Cardiac muscle cell (in vitro differentiated cells and primary cell): ENCODE results near the gene RASA3. TPM values are rescaled to one million over a fixed set of nuclear protein-coding genes. Genes with fewer than 3 reads are reported as not detected.

Experiments used
- DNase-seq, 2 donors: peaks; one replicate each; pipeline versions ENCODE4 v3.0.0 to v3.0.0-alpha.2; 2010 to 2017; ENCODE audit warnings: low read depth in 1 of 2, low spot score in 1 of 2
- H3K27ac ChIP-seq: fragments of 200-600 bp; sonication (generic); 2 replicates; pipeline ENCODE4 v1.5.1; 2016
- H3K27me3 ChIP-seq: fragments of 200-600 bp; sonication (generic); 2 replicates; pipeline ENCODE4 v1.6.0; 2016; ENCODE audit warnings: control low read depth
- H3K36me3 ChIP-seq: fragments of 200-600 bp; sonication (generic); 2 replicates; pipeline ENCODE4 v1.5.1; 2016; ENCODE audit warnings: control low read depth
- H3K4me1 ChIP-seq: fragments of 200-600 bp; sonication (generic); 2 replicates; pipeline ENCODE4 v1.8.1; 2017; ENCODE audit warnings: low read depth, mild to moderate bottlenecking, mixed run types
- H3K4me3 ChIP-seq: fragments of 200-600 bp; sonication (generic); 2 replicates; pipeline ENCODE4 v1.5.1; 2016; ENCODE audit warnings: mild to moderate bottlenecking
- H3K9me3 ChIP-seq: fragments of 200-600 bp; sonication (generic); 2 replicates; pipeline ENCODE4 v1.5.1; 2017; ENCODE audit warnings: low read depth, mild to moderate bottlenecking, control low read depth
- CTCF ChIP-seq: IDR thresholded peaks from 2 replicates; pipeline ENCODE4 v1.5.1; 2012; ENCODE audit warnings: low read depth, mild to moderate bottlenecking, low read length
- polyA plus RNA-seq: library from polyadenylated mRNA; unstranded; fragments of >200 nt; fragmentation: Nextera tagmentation; extraction: Ambion mirVana; gene quantifications from 2 replicates; pipeline ENCODE4 v1.2.1, GENCODE V29; 2016
- total RNA-seq: library from RNA; depleted of rRNA; stranded (reverse); fragments of >200 nt; gene quantifications from 2 replicates; pipeline ENCODE4 v1.2.3, GENCODE V29; 2016

RASA3 gene
- total and polyA plus RNA-seq, 2 experiments from 2014 or later: 14.0 to 26.0 TPM

DNA sequence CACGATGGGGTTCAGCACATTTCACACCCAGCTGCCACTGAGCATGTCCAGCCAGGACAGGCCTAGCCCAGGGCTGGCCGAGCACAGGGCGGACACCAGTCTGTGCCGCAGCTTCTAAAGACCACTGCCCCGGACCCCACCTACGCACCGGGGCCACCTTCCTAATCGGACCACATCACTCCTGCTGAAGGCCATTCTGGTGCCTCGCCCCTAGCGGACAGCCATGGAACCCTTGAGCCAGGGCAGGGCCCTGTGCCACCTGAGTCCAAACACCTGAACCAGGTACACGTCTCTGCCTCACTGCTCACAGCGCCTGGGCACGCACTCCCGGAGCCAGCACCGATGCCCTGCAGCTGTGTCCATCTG, 150.1 kb downstream of the RASA3 start:
- Histone ChIP-seq H3K27me3 (no peaks in the 10 kb centered on the region), H3K4me1 (no peaks in the 10 kb centered on the region), H3K36me3 (no peaks in the 10 kb centered on the region), H3K9me3 (no peaks in the 10 kb centered on the region), H3K27ac (no peak overlapping the region), H3K4me3 (no peak overlapping the region)
- TF ChIP-seq CTCF: no peak
- DNase-seq: no peak

DNA sequence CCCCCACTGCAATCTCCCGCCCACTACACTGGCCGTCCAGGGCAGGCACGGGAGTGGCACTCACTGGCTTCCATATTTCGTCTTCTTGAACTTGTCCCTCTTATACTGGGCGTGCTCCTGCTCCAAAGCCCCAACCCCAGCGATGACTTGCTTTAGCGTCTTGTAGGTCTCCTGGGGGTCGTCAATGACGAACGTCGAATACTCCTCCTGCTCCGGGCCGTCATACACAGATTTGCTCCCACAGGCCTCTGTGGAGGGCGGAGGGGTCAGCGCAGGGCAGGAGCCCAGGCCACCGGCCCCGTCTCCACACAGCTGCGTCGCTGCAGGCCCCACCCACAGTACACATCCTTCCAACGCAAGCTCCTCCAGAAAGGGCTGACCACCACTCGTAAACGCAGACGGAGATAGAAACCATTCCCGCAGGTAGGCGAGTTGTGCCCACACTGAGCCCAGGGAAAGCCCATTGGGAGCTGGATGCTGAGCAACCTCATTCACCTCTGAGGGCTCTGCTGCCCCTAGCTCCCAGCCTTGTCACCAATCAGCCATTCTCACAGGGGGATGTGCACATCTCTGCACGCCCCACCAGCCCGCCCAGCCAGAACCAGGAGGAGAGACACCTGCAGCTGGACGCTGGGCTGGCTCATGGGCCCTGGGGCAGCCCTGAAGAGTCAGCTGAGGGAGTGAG, 150.7 kb downstream of the RASA3 start:
- no peak for TF ChIP-seq CTCF
- no peaks in the 10 kb centered on the region for H3K27me3 ChIP-seq
- no peaks in the 10 kb centered on the region for H3K9me3 ChIP-seq
- no peak for DNase-seq
- H3K4me3 ChIP-seq: no peak overlapping the region
- no peaks in the 10 kb centered on the region for H3K4me1 ChIP-seq
- H3K27ac ChIP-seq: no peak overlapping the region
- H3K36me3 ChIP-seq: no peaks in the 10 kb centered on the region

DNA sequence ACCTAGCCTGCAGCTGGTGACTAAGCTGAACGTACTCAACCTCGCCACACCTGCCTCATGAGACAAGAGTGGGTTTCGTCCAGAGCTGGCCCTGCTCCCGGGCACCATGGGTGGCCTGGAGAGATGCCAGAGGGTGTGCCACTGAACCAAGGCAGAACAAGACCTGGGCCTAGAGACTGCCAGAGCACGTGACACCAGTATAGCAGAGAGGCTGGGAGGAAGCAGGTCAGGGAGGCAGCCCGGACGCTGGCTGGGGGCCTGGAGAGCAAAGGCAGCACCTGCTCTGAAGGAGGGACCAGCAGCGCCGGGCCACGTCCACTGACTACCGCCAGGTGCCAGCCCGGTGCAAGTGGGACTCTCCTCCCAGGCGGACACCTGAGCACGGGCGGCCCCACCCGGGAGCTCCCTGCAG, 151.2 kb downstream of the RASA3 start:
- Histone ChIP-seq H3K4me3 (no peak overlapping the region), H3K4me1 (no peaks in the 10 kb centered on the region), H3K9me3 (no peaks in the 10 kb centered on the region), H3K27ac (no peak overlapping the region), H3K36me3 (no peaks in the 10 kb centered on the region), H3K27me3 (no peaks in the 10 kb centered on the region)
- no peak for TF ChIP-seq CTCF
- no peak for DNase-seq

GRCh38 chr13:113980489-113981064, 151.8 kb downstream of the RASA3 start:
- DNase-seq: no peak
- no peak for TF ChIP-seq CTCF

DNA sequence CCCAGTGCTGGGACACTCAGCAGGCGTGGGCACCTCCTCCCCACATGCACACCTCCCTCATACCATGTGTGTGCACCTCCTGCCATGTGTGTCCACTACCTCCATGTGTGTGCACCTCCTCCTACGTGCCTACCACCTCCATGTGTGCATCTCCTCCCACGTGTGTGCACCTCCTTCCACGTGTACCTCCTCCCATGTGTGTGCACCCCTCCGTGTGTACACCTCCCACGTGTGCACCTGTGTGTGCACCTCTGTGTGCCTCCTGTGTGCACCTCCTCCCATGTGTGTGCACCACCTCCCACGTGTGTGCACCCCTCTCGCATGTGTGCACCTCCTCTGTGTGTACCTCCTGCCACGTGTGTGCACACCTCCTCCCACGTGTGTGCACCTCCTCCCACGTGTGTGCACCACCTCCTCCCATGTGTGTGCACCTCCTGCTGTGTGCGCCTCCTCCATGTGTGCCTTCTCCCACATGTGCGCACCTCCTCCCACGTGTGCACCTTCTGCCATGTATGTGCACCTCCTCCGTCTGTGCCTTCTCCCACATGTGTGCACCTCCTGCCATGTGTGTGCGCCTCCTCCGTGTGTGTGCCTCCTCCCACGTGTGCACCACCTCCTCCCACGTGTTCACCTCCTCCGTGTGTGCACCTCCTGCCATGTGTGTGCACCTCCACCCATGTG, 152.5 kb downstream of the RASA3 start:
- Histone ChIP-seq H3K27me3 (no peaks in the 10 kb centered on the region), H3K9me3 (no peaks in the 10 kb centered on the region), H3K36me3 (peaks cover 2% of the 10 kb centered on the region), H3K27ac (no peak overlapping the region), H3K4me3 (no peak overlapping the region), H3K4me1 (no peaks in the 10 kb centered on the region)
- TF ChIP-seq CTCF: no peak
- no peak for DNase-seq

More at GRCh38 chr13:113980489-113981064, 151.8 kb downstream of the RASA3 start:
- no peak overlapping the region for H3K4me3 ChIP-seq
- no peaks in the 10 kb centered on the region for H3K9me3 ChIP-seq
- H3K36me3 ChIP-seq: no peaks in the 10 kb centered on the region
- H3K27ac ChIP-seq: no peak overlapping the region
- H3K4me1 ChIP-seq: no peaks in the 10 kb centered on the region
- H3K27me3 ChIP-seq: no peaks in the 10 kb centered on the region
